NCI-H1436 treated with DMSO at 0.1 percent for 48 hours (cell line): Measurements from ENCODE around the gene UST.
"Not testable (repeated sequence)": the region's sequence is repeated elsewhere in the genome, so short reads cannot be mapped to it uniquely, and the experiment has no call there.

Experiments
- DNase-seq: peaks from one replicate; lab custom pipeline; 2025; lab: John Stamatoyannopoulos, UW

UST gene

GRCh38 chr6:148765898-148766808 is 19.3 kb downstream of the UST start:
- no peak for DNase-seq

- no peak for DNase-seq
These were observed 21.9 kb downstream of the UST start for GRCh38 chr6:148768646-148769270.

- DNase-seq: no peak
These were observed 22.6 kb downstream of the UST start for GRCh38 chr6:148769304-148769968.

GRCh38 chr6:148770408-148771211 is 23.8 kb downstream of the UST start:
- DNase-seq: no peak

- no peak for DNase-seq
These were observed 24.4 kb downstream of the UST start for GRCh38 chr6:148771212-148771601.

- no peak for DNase-seq
These were observed 25.2 kb downstream of the UST start for GRCh38 chr6:148771896-148772554.

- DNase-seq: no peak
These were observed 28.3 kb downstream of the UST start for GRCh38 chr6:148775161-148775560.

- no peak for DNase-seq
These were observed 29.8 kb downstream of the UST start for GRCh38 chr6:148776321-148777308.

- DNase-seq: no peak
These were observed 32.3 kb downstream of the UST start for GRCh38 chr6:148779142-148779562.

GRCh38 chr6:148780423-148780822 is 33.6 kb downstream of the UST start:
- DNase-seq: not testable (repeated sequence)

GRCh38 chr6:148780918-148781436 is 34.1 kb downstream of the UST start:
- DNase-seq: no peak

- DNase-seq: no peak
These were observed 43.1 kb downstream of the UST start for GRCh38 chr6:148789948-148790347.

- no peak for DNase-seq
These were observed 43.6 kb downstream of the UST start for GRCh38 chr6:148790404-148790803.

- no peak for DNase-seq
These were observed 44.0 kb downstream of the UST start for GRCh38 chr6:148790817-148791216.

- DNase-seq: no peak
These were observed 44.5 kb downstream of the UST start for GRCh38 chr6:148791372-148791771.

GRCh38 chr6:148793721-148794120 is 46.9 kb downstream of the UST start:
- no peak for DNase-seq

GRCh38 chr6:148794797-148795196 is 48.0 kb downstream of the UST start:
- DNase-seq: no peak

- DNase-seq: no peak
These were observed 48.7 kb downstream of the UST start for GRCh38 chr6:148795563-148795962.

GRCh38 chr6:148799647-148800046 is 52.8 kb downstream of the UST start:
- no peak for DNase-seq

- DNase-seq: no peak
These were observed 53.7 kb downstream of the UST start for GRCh38 chr6:148800536-148800935.
